ENCODE results near the gene HYAL1.

The HYAL1 gene

GRCh38 chr3:50293079-50293801 lies 10.1 kb downstream of the HYAL1 start:
- H2AFZ ChIP-seq, result peak overlapping the region; percentile 86
- no peak overlapping the region for H3K9ac ChIP-seq
- peak overlapping the region; percentile 45 for H3K27ac ChIP-seq
- H3K4me2 ChIP-seq (ENCODE audit: low read length), result peak overlapping the region; percentile 98
- peaks cover 5% of the 10 kb centered on the region for H3K79me2 ChIP-seq
- no peak overlapping the region for H3K4me3 ChIP-seq (ENCODE audit: low read depth, low read length)
- TF ChIP-seq, protein P1, sequence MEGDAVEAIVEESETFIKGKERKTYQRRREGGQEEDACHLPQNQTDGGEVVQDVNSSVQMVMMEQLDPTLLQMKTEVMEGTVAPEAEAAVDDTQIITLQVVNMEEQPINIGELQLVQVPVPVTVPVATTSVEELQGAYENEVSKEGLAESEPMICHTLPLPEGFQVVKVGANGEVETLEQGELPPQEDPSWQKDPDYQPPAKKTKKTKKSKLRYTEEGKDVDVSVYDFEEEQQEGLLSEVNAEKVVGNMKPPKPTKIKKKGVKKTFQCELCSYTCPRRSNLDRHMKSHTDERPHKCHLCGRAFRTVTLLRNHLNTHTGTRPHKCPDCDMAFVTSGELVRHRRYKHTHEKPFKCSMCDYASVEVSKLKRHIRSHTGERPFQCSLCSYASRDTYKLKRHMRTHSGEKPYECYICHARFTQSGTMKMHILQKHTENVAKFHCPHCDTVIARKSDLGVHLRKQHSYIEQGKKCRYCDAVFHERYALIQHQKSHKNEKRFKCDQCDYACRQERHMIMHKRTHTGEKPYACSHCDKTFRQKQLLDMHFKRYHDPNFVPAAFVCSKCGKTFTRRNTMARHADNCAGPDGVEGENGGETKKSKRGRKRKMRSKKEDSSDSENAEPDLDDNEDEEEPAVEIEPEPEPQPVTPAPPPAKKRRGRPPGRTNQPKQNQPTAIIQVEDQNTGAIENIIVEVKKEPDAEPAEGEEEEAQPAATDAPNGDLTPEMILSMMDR (IDR thresholded peaks at IDR 0.05), result no peak
- no peaks in the 10 kb centered on the region for H3K27me3 ChIP-seq (ENCODE audit: control insufficient read depth, insufficient read depth, low read length)
- H3K4me1 ChIP-seq, result peaks cover 10% of the 10 kb centered on the region
- no peaks in the 10 kb centered on the region for H3K9me3 ChIP-seq (ENCODE audit: control insufficient read depth, low read length)
- no peaks in the 10 kb centered on the region for H3K36me3 ChIP-seq (ENCODE audit: control insufficient read depth, insufficient read depth, low read length)

DNA sequence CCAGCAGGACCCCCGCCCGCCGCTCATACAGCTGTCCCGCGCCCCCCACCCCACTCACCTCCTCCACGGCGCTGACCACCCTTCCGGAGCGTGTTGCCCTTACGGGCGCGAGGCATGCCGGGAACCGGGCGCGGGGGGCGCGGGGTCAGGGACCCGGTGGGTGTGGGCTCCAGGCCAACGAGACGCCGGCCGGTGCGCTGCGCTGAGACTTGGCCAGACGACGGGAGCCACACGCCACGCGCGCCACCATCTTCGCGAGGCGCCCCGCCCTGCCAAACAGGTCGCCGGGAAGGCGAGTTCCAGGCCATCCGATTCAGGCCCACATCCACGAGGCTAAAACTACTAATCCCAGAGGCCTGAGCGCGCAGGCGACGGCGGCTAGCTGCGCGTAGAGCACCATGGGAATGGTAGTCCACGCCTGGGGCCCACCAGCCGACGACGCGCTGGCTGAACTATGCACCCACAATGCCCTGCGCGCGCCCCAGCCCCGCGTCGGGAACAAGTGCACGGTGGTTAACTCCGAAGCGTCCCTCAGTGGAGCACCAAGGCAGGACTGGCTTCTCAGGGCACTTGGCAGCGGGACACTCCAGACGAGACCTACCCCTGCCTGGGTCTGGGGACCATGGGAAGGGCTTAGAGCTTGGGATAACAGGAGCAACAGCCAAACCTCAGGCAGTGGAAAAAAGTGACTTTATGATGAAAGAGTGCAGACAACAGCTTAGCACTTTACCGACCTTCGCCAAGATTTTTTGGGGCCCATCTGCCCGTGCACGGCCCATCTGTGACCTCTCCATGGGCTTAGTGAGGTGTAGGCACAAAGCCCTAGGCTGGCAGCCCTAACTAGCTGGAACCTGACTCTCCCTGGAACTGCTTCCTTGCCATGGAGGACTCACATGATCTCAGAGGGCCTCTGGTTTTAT lies 11.0 kb downstream of the HYAL1 start, which contains the start of gene IFRD2:
Gene IFRD2 (minus strand): TSS at position 271 of the 920 bp plus-strand sequence. CDS start 155 bp downstream, at position 116.
- no peaks in the 10 kb centered on the region for H3K9me3 ChIP-seq (ENCODE audit: control insufficient read depth, low read length)
- H3K36me3 ChIP-seq (ENCODE audit: control insufficient read depth, insufficient read depth, low read length), result no peaks in the 10 kb centered on the region
- H3K4me3 ChIP-seq (ENCODE audit: low read depth, low read length), result peak within 1 kb of the TSS; percentile 91
- TF ChIP-seq, protein P1 (IDR thresholded peaks at IDR 0.05), result peak; percentile 5
- H3K4me1 ChIP-seq, result peaks cover 7% of the 10 kb centered on the region
- peak within 1 kb of the TSS; percentile 98 for H3K4me2 ChIP-seq (ENCODE audit: low read length)
- peak within 1 kb of the TSS; percentile 45 for H3K27ac ChIP-seq
- peaks cover 5% of the 10 kb centered on the region for H3K79me2 ChIP-seq
- peak within 1 kb of the TSS; percentile 86 for H2AFZ ChIP-seq
- no peaks in the 10 kb centered on the region for H3K27me3 ChIP-seq (ENCODE audit: control insufficient read depth, insufficient read depth, low read length)
- peak within 1 kb of the TSS; percentile 64 for H3K9ac ChIP-seq

DNA sequence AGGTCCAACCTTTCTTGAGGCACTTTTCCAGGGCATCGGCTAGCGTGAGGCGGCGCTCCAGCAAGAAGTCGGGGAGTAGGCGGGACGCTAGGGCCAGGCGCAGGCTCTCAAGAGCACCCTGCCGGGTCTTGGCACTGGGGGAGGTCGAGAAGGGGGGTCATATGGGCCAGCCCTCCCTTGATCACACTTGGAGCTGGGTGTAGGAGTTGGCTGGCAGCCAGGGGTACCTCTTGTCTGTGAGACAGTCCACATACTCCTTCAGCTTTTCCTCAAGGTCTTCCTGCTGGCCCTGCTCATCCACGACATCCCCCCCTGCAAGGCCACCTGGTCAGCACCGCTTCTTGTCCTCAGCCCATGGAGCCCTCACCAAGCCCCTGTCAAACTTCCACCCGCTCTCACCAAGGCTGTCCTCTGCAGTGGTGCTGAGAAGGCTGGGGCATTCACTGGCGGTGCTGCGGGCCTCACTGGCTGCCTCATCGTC lies 13.2 kb downstream of the HYAL1 start:
- H3K79me2 ChIP-seq, result peaks cover 5% of the 10 kb centered on the region
- no peak overlapping the region for H3K4me3 ChIP-seq (ENCODE audit: low read depth, low read length)
- H2AFZ ChIP-seq, result no peak overlapping the region
- H3K27me3 ChIP-seq (ENCODE audit: control insufficient read depth, insufficient read depth, low read length), result no peaks in the 10 kb centered on the region
- no peak overlapping the region for H3K4me2 ChIP-seq (ENCODE audit: low read length)
- H3K9me3 ChIP-seq (ENCODE audit: control insufficient read depth, low read length), result no peaks in the 10 kb centered on the region
- TF ChIP-seq, protein P1 (IDR thresholded peaks at IDR 0.05), result no peak
- H3K9ac ChIP-seq, result no peak overlapping the region
- H3K27ac ChIP-seq, result no peak overlapping the region
- H3K4me1 ChIP-seq, result peaks cover 7% of the 10 kb centered on the region
- no peaks in the 10 kb centered on the region for H3K36me3 ChIP-seq (ENCODE audit: control insufficient read depth, insufficient read depth, low read length)

- no peak overlapping the region for H2AFZ ChIP-seq
- H3K4me1 ChIP-seq, result peaks cover 7% of the 10 kb centered on the region
- H3K9me3 ChIP-seq (ENCODE audit: control insufficient read depth, low read length), result no peaks in the 10 kb centered on the region
- TF ChIP-seq, protein P1 (IDR thresholded peaks at IDR 0.05), result no peak
- H3K9ac ChIP-seq, result no peak overlapping the region
- no peaks in the 10 kb centered on the region for H3K36me3 ChIP-seq (ENCODE audit: control insufficient read depth, insufficient read depth, low read length)
- H3K27me3 ChIP-seq (ENCODE audit: control insufficient read depth, insufficient read depth, low read length), result no peaks in the 10 kb centered on the region
- no peak overlapping the region for H3K27ac ChIP-seq
- no peak overlapping the region for H3K4me3 ChIP-seq (ENCODE audit: low read depth, low read length)
- no peak overlapping the region for H3K4me2 ChIP-seq (ENCODE audit: low read length)
- peaks cover 5% of the 10 kb centered on the region for H3K79me2 ChIP-seq
Measured at GRCh38 chr3:50289130-50289529, 14.2 kb downstream of the HYAL1 start.

Measured in parathyroid adenoma (tissue), 2 donors.